A549 (cell line): ENCODE measurements around the gene TENM3. TPM values are rescaled to one million over a fixed set of nuclear protein-coding genes. Genes with fewer than 3 reads are reported as not detected.

Source experiments
- ATAC-seq, 2 experiments: fragments of 200-7000 bp in 1 of 2; fragments of >200 bp in 1 of 2; cut with Nextera tagmentation in 1 of 2; cut with Tn5 transposase in 1 of 2; 3 replicates each; pipeline versions ENCODE4 v1.8.0 to v1.9.1; 2018 to 2020; ENCODE audit warnings: mild to moderate bottlenecking in 1 of 2, moderate library complexity in 1 of 2
- CTCF ChIA-PET: fragments of 300-600 bp; sonication (Branson Sonifier 250); formaldehyde crosslinking; extraction: SDS; loops from one replicate; lab custom pipeline; 2021; ENCODE audit warnings: antibody characterized with exemption, inconsistent platforms; lab: Yijun Ruan, JAX
- POLR2A ChIA-PET: fragments of 350-600 bp; formaldehyde crosslinking; extraction: SDS; loops from one replicate; lab custom pipeline; 2021; ENCODE audit warnings: antibody characterized with exemption, inconsistent platforms; lab: Yijun Ruan, JAX
- DNase-seq, 2 experiments: peaks; one replicate each; pipeline versions ENCODE4 v3.0.0 to v3.0.0-alpha.2; 2011 to 2016; ENCODE audit warnings: low read depth in 1 of 2, low spot score in 1 of 2
- FAIRE-seq: peaks from 2 replicates; lab custom pipeline; 2011; peaks lifted over from hg19 to GRCh38; lab: Jason Lieb, UNC
- H3K27ac ChIP-seq, 2 experiments: fragments of >200 bp; sonication (Bioruptor Twin); formaldehyde crosslinking; 3 replicates each; pipeline ENCODE4 v1.5.1; 2016 to 2017
- H3K4me1 ChIP-seq: fragments of >200 bp; sonication (Bioruptor Twin); formaldehyde crosslinking; 3 replicates; pipeline ENCODE4 v1.6.1; 2016
- H3K4me2 ChIP-seq: fragments of >200 bp; sonication (Bioruptor Twin); formaldehyde crosslinking; 3 replicates; pipeline ENCODE4 v1.6.1; 2016
- H3K4me3 ChIP-seq: fragments of >200 bp; sonication (Bioruptor Twin); formaldehyde crosslinking; 3 replicates; pipeline ENCODE4 v1.5.1; 2016
- H3K9me3 ChIP-seq: fragments of >200 bp; sonication (Bioruptor Twin); formaldehyde crosslinking; 3 replicates; pipeline ENCODE4 v1.6.1; 2016
- CBX2 ChIP-seq: fragments of 200-600 bp; sonication (generic); IDR thresholded peaks from 2 replicates; pipeline ENCODE4 v1.6.1; 2016; ENCODE audit warnings: low read depth, mild to moderate bottlenecking, borderline replicate concordance
- E2F6 ChIP-seq: IDR thresholded peaks from 2 replicates; pipeline ENCODE4 v1.6.1; 2012; ENCODE audit warnings: low read depth, borderline replicate concordance
- EHMT2 ChIP-seq: fragments of 200-600 bp; sonication (generic); IDR thresholded peaks from 2 replicates; pipeline ENCODE4 v1.6.1; 2016; ENCODE audit warnings: antibody characterized with exemption, low read depth, mild to moderate bottlenecking, moderate library complexity
- EP300 ChIP-seq, 2 experiments: fragments of >200 bp; sonication (Bioruptor Twin); formaldehyde crosslinking; IDR thresholded peaks; 2 replicates in 1 of 2; 3 replicates in 1 of 2; pipeline ENCODE4 v1.6.1; 2016 to 2017
- FOSL2 ChIP-seq, 2 experiments: fragments of 450-650 bp in 1 of 2; fragments of >200 bp in 1 of 2; sonication (Bioruptor Twin) in 1 of 2; formaldehyde crosslinking; IDR thresholded peaks; 2 replicates each; pipeline versions ENCODE4 v1.5.0 to v1.6.1; 2016 to 2020; ENCODE audit warnings: mild to moderate bottlenecking in 1 of 2, moderate library complexity in 1 of 2
- GATA3 ChIP-seq: IDR thresholded peaks from 2 replicates; pipeline ENCODE4 v1.6.1; 2012; ENCODE audit warnings: borderline replicate concordance
- HEYL ChIP-seq: fragments of 250-450 bp; sonication (Bioruptor Pico); IDR thresholded peaks from 2 replicates; pipeline ENCODE4 v1.8.0; 2021; ENCODE audit warnings: mild to moderate bottlenecking, moderate library complexity
- HOXA7 ChIP-seq: fragments of 250-450 bp; sonication (Bioruptor Pico); IDR thresholded peaks from 2 replicates; pipeline ENCODE4 v1.5.0; 2020; ENCODE audit warnings: mild to moderate bottlenecking, moderate library complexity
- JUNB ChIP-seq: fragments of >200 bp; sonication (Bioruptor Twin); formaldehyde crosslinking; IDR thresholded peaks from 2 replicates; pipeline ENCODE4 v1.6.1; 2016
- KDM5A ChIP-seq: fragments of 200-600 bp; sonication (generic); IDR thresholded peaks from 2 replicates; pipeline ENCODE4 v1.6.1; 2016; ENCODE audit warnings: antibody characterized with exemption, mild to moderate bottlenecking
- MAFK ChIP-seq: fragments of 450-650 bp; IDR thresholded peaks from 2 replicates; pipeline ENCODE4 v1.6.1; 2014; ENCODE audit not compliant: partially characterized antibody
- MYC ChIP-seq: IDR thresholded peaks from 2 replicates; pipeline ENCODE4 v1.6.1; 2012; ENCODE audit warnings: mild to moderate bottlenecking, inconsistent platforms, low read length, improper control_type of control experiment, borderline replicate concordance
- PHF8 ChIP-seq: fragments of 200-600 bp; sonication (generic); IDR thresholded peaks from 2 replicates; pipeline ENCODE4 v1.6.1; 2016; ENCODE audit warnings: low read depth, mild to moderate bottlenecking, antibody characterized with exemption, moderate library complexity, borderline replicate concordance
- POLR2AphosphoS2 ChIP-seq: conservative IDR thresholded peaks from 2 replicates; pipeline ENCODE4 v1.6.1; 2012; ENCODE audit warnings: low read length, improper control_type of control experiment, inconsistent platforms
- RAD21 ChIP-seq, 2 experiments: fragments of >200 bp in 1 of 2; sonication (Bioruptor Twin) in 1 of 2; formaldehyde crosslinking in 1 of 2; IDR thresholded peaks in 1 of 2; conservative IDR thresholded peaks in 1 of 2; 2 replicates in 1 of 2; 3 replicates in 1 of 2; pipeline ENCODE4 v1.6.1; 2012 to 2018; ENCODE audit warnings: inconsistent platforms in 1 of 2
- SMC3 ChIP-seq: fragments of >200 bp; sonication (Bioruptor Twin); formaldehyde crosslinking; IDR thresholded peaks from 3 replicates; pipeline ENCODE4 v1.6.1; 2018; ENCODE audit warnings: inconsistent platforms
- SREBF2 ChIP-seq: fragments of 450-650 bp; IDR thresholded peaks from 2 replicates; pipeline ENCODE4 v1.6.1; 2014; ENCODE audit warnings: mild to moderate bottlenecking, moderate library complexity
- TFCP2L1 ChIP-seq: fragments of 250-450 bp; sonication (Bioruptor Pico); IDR thresholded peaks from 2 replicates; pipeline ENCODE4 v1.5.0; 2021; ENCODE audit warnings: mild to moderate bottlenecking
- ZC3H11A ChIP-seq: fragments of 450-650 bp; IDR thresholded peaks from 2 replicates; pipeline ENCODE4 v1.6.1; 2014; ENCODE audit warnings: antibody characterized with exemption, mild to moderate bottlenecking
- WGBS: methylation state at CpG from one replicate; pipeline ENCODE4 v1.1.6; 2017; ENCODE audit errors: missing lambda C conversion rate; 5-methylcytosine and 5-hydroxymethylcytosine counted together
- polyA plus RNA-seq, 4 experiments: library from polyadenylated mRNA; depleted of rRNA in 3 of 4; stranded (reverse); fragments of >200 nt; fragmentation: RNase III in 1 of 4; extraction: RNeasy Plus Mini Kit Qiagen cat#74134 plus additional on column Dnase treatment in 1 of 4; gene quantifications; 2 replicates in 3 of 4; 3 replicates in 1 of 4; pipeline ENCODE4 v1.2.3, GENCODE V29; 2011 to 2017
- TF ChIP-seq, protein P1 (sequence below): fragments of 250-450 bp; sonication (Bioruptor Pico); IDR thresholded peaks from 2 replicates; pipeline ENCODE4 v1.5.0; 2021; ENCODE audit warnings: mild to moderate bottlenecking, moderate library complexity, borderline replicate concordance
- TF ChIP-seq, protein P2 (sequence below): fragments of 150-350 bp; IDR thresholded peaks from 2 replicates; pipeline ENCODE4 v1.6.1; 2014; ENCODE audit warnings: low read depth, mild to moderate bottlenecking, low read length

TENM3 gene
- polyA plus RNA-seq, 2 of the 4 experiments (the other 2 are of a cell fraction) = 2.4 to 7.3 TPM

DNA sequence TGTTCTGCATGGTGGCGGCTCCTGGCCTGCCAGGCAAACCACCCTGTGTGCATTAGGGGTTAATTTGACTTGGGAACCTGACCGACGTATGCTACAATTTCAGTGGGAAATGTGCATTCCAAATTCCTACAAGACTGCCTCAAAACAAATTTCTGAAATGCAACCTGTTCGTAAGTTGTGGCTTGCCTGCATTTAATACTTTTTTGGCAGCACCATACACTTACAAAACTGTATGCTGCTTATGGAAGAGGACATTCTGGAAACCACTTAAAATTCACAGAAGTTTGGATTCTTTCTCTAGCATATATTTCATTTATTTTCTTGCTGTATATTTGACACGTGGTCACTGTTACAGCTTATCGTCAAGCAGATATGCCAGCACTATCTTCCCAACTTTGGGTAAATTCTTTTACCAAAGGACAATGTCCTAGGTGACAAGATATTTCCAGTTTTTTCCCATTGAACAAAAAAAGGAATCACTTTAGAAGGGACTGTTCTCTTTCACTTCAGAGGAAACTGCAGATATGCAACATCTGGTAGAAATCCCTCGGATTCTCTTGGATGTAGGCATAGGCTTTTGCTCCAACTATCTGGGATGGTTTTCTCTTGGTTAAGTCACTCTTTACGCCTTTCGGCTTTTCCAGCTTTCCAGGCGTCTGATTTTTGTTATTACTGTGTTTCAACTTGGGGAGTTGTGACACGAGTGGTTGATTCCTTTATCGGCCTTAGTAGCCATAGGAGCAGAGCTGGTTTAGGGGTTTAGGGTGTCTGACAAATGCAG lies 9.7 kb upstream of the TENM3 start:
- no peak overlapping the region for H3K4me2 ChIP-seq
- WGBS = 77% methylated on average over 12 of the region's 12 CpGs
- POLR2A ChIA-PET = no interaction called here
- ATAC-seq (no peak), FAIRE-seq (no peak), DNase-seq (no peak)
- no peaks in the 10 kb centered on the region for H3K9me3 ChIP-seq
- peak overlapping the region in 1 of 2 experiments; percentile 49; a peak in 2 of 6 replicates for H3K27ac ChIP-seq
- CTCF ChIA-PET = interaction anchor here (0.5 kb wide), 1 partner anchor 286 kb away, joined by 3 read pairs; no protein-coding TSS in a partner anchor
- H3K4me3 ChIP-seq = no peak overlapping the region
- no peak for TF ChIP-seq POLR2AphosphoS2
- no peak for TF ChIP-seq SREBF2
- TF ChIP-seq HEYL (CRISPR knock-in tag) = no peak
- TF ChIP-seq EHMT2 = no peak
- TF ChIP-seq EP300 (IDR thresholded peaks at IDR 0.05) = no peak
- no peak for TF ChIP-seq KDM5A
- TF ChIP-seq MAFK = no peak
- TF ChIP-seq ZC3H11A = no peak
- TF ChIP-seq PHF8 = no peak
- TF ChIP-seq FOSL2 (IDR thresholded peaks at IDR 0.05) = no peak
- no peak for TF ChIP-seq FOSL2 (CRISPR knock-in tag; IDR thresholded peaks at IDR 0.05)
- no peak for TF ChIP-seq SMC3
- TF ChIP-seq MYC = no peak
- H3K4me1 ChIP-seq = peaks cover 24% of the 10 kb centered on the region

DNA sequence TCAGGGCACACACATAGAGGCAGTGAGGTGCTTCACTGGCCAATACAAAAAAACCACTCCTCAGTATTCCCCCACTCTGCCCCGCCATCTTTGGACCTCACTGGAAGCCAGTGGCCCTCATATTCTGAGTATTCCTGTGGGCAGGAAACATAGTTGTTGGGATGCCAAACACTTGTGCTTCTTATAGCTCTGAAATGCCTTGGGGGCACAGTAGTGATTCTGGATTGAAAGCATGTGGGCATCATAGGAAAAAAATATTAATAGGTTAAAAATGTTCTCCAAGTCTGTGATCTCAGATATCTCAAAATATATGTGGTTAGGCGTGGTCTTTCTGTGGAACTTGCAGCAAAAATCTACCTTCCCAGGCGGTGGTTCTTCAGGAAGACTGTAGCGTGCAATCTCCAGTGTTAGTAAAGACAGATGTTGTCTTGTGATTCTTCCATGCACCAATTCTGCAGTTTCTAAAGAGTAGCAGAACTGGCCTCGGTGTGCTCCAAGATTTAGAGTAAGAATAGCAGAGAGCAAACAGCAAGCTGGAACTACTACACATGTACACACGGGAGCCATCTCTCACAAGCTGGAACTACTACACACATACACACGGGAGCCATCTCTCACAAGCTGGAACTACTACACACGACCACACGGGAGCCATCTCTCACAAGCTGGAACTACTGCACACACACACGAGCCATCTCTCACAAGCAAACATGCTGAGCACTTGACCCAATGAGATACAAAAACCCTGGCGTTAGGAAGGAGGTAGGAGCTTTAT lies 8.0 kb upstream of the TENM3 start:
- WGBS = 51% methylated on average over 10 of the region's 11 CpGs
- H3K4me2 ChIP-seq = no peak overlapping the region
- FAIRE-seq (no peak), DNase-seq (no peak)
- CTCF ChIA-PET = interaction anchor here (0.7 to 1.4 kb wide), 2 partner anchors 9 to 296 kb away, joined by 3 to 4 read pairs; no protein-coding TSS in a partner anchor
- no peak for TF ChIP-seq MAFK
- TF ChIP-seq SMC3 = no peak
- TF ChIP-seq RAD21 (conservative IDR thresholded peaks at IDR 0.05 in 1 of 2, IDR thresholded peaks at IDR 0.05 in 1 of 2) = no peak
- no peak for TF ChIP-seq GATA3
- TF ChIP-seq, protein P1, sequence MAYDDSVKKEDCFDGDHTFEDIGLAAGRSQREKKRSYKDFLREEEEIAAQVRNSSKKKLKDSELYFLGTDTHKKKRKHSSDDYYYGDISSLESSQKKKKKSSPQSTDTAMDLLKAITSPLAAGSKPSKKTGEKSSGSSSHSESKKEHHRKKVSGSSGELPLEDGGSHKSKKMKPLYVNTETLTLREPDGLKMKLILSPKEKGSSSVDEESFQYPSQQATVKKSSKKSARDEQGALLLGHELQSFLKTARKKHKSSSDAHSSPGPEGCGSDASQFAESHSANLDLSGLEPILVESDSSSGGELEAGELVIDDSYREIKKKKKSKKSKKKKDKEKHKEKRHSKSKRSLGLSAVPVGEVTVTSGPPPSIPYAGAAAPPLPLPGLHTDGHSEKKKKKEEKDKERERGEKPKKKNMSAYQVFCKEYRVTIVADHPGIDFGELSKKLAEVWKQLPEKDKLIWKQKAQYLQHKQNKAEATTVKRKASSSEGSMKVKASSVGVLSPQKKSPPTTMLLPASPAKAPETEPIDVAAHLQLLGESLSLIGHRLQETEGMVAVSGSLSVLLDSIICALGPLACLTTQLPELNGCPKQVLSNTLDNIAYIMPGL = no peak
- TF ChIP-seq CBX2 = no peak
- no peak for TF ChIP-seq JUNB
- no peak for TF ChIP-seq FOSL2 (IDR thresholded peaks at IDR 0.05)
- TF ChIP-seq FOSL2 (CRISPR knock-in tag; IDR thresholded peaks at IDR 0.05) = no peak
- no peak for TF ChIP-seq E2F6
- no peak for TF ChIP-seq TFCP2L1 (CRISPR knock-in tag)
- TF ChIP-seq, protein P2, sequence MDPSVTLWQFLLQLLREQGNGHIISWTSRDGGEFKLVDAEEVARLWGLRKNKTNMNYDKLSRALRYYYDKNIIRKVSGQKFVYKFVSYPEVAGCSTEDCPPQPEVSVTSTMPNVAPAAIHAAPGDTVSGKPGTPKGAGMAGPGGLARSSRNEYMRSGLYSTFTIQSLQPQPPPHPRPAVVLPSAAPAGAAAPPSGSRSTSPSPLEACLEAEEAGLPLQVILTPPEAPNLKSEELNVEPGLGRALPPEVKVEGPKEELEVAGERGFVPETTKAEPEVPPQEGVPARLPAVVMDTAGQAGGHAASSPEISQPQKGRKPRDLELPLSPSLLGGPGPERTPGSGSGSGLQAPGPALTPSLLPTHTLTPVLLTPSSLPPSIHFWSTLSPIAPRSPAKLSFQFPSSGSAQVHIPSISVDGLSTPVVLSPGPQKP = no peak
- no peak for TF ChIP-seq KDM5A
- no peak for TF ChIP-seq HOXA7 (CRISPR knock-in tag)
- TF ChIP-seq, all 56 proteins: peak for 0
- Histone ChIP-seq H3K9me3 (no peaks in the 10 kb centered on the region), H3K27ac (peak overlapping the region; percentile 50 to 76; a peak in 5 of 6 replicates), H3K4me1 (peaks cover 29% of the 10 kb centered on the region), H3K4me3 (no peak overlapping the region)
- ATAC-seq = no peak
- POLR2A ChIA-PET = no interaction called here
